Trophoblast cell (in vitro differentiated cells and primary cell): ENCODE results near the gene HDAC9.

Experiments
- DNase-seq, 2 donors: peaks; one replicate each; pipeline ENCODE4 v3.0.0-alpha.2; 2016
- H2AFZ ChIP-seq: 2 replicates; pipeline ENCODE4 v1.6.1; 2013; ENCODE audit warnings: low read length, moderate library complexity, mild to moderate bottlenecking; ENCODE audit not compliant: insufficient read depth, poor library complexity
- H2AK5ac ChIP-seq: 2 replicates; pipeline ENCODE4 v1.6.1; 2013; ENCODE audit warnings: mild to moderate bottlenecking, low read length
- H2BK120ac ChIP-seq: 2 replicates; pipeline ENCODE4 v1.6.1; 2013; ENCODE audit warnings: low read length, mild to moderate bottlenecking, moderate library complexity; ENCODE audit not compliant: insufficient read depth, poor library complexity
- H2BK12ac ChIP-seq: 2 replicates; pipeline ENCODE4 v1.6.1; 2013; ENCODE audit warnings: mild to moderate bottlenecking, low read length, moderate library complexity
- H2BK5ac ChIP-seq: 2 replicates; pipeline ENCODE4 v1.6.1; 2013; ENCODE audit warnings: low read length, low read depth, moderate library complexity, mild to moderate bottlenecking; ENCODE audit not compliant: poor library complexity
- H3K14ac ChIP-seq: 2 replicates; pipeline ENCODE4 v1.6.1; 2013; ENCODE audit warnings: mild to moderate bottlenecking, low read length
- H3K18ac ChIP-seq: 2 replicates; pipeline ENCODE4 v1.6.1; 2013; ENCODE audit warnings: mild to moderate bottlenecking, low read length
- H3K23ac ChIP-seq: 2 replicates; pipeline ENCODE4 v1.6.1; 2013; ENCODE audit warnings: low read length
- H3K27ac ChIP-seq: 2 replicates; pipeline ENCODE4 v1.5.1; 2013; ENCODE audit warnings: low read depth, mild to moderate bottlenecking, inconsistent platforms, low read length, moderate library complexity
- H3K27me3 ChIP-seq: 2 replicates; pipeline ENCODE4 v1.6.1; 2013; ENCODE audit warnings: inconsistent platforms, mild to moderate bottlenecking, low read length, moderate library complexity; ENCODE audit not compliant: insufficient read depth
- H3K36me3 ChIP-seq, 2 experiments: 1 replicate in 1 of 2; 2 replicates in 1 of 2; pipeline ENCODE4 v1.6.1; 2013; ENCODE audit warnings: low read length in 2 of 2, mild to moderate bottlenecking in 2 of 2, moderate library complexity in 1 of 2; ENCODE audit not compliant: insufficient read depth in 2 of 2, control insufficient read depth in 1 of 2
- H3K4ac ChIP-seq: 2 replicates; pipeline ENCODE4 v1.6.1; 2013; ENCODE audit warnings: low read depth, mild to moderate bottlenecking, low read length, moderate library complexity
- H3K4me1 ChIP-seq, 2 experiments: 1 replicate in 1 of 2; 2 replicates in 1 of 2; pipeline ENCODE4 v1.6.1; 2013; ENCODE audit warnings: low read length in 2 of 2, mild to moderate bottlenecking in 2 of 2, moderate library complexity in 1 of 2; ENCODE audit not compliant: insufficient read depth in 2 of 2, control insufficient read depth in 1 of 2
- H3K4me2 ChIP-seq: 2 replicates; pipeline ENCODE4 v1.6.1; 2013; ENCODE audit warnings: inconsistent platforms, mild to moderate bottlenecking, low read length, moderate library complexity
- H3K4me3 ChIP-seq: 2 replicates; pipeline ENCODE4 v1.5.1; 2013; ENCODE audit warnings: mild to moderate bottlenecking, low read depth, low read length, inconsistent platforms
- H3K79me1 ChIP-seq: one replicate; pipeline ENCODE4 v1.6.1; 2013; ENCODE audit warnings: low read length
- H3K79me2 ChIP-seq: 2 replicates; pipeline ENCODE4 v1.6.1; 2013; ENCODE audit warnings: low read length, mild to moderate bottlenecking; ENCODE audit not compliant: control insufficient read depth, insufficient read depth, poor library complexity
- H3K9ac ChIP-seq: 2 replicates; pipeline ENCODE4 v1.6.1; 2013; ENCODE audit warnings: mild to moderate bottlenecking, low read length
- H3K9me3 ChIP-seq: 2 replicates; pipeline ENCODE4 v1.6.1; 2013; ENCODE audit warnings: low read depth, mild to moderate bottlenecking, control low read depth, inconsistent platforms, low read length; ENCODE audit not compliant: insufficient read depth
- H4K12ac ChIP-seq: 2 replicates; pipeline ENCODE4 v1.6.1; 2013; ENCODE audit warnings: low read depth, mild to moderate bottlenecking, low read length, moderate library complexity
- H4K8ac ChIP-seq: 2 replicates; pipeline ENCODE4 v1.6.1; 2013; ENCODE audit warnings: low read depth, mild to moderate bottlenecking, low read length, moderate library complexity
- H4K91ac ChIP-seq: one replicate; pipeline ENCODE4 v1.6.1; 2013; ENCODE audit warnings: low read depth, mild to moderate bottlenecking, low read length, moderate library complexity
- WGBS: extraction: QIAGEN DNeasy Blood & Tissue Kit; methylation state at CpG from one replicate; pipeline ENCODE4 v1.1.7; 2013; ENCODE audit warnings: missing lambda C conversion rate; ENCODE audit not compliant: insufficient read length, insufficient coverage; ENCODE audit errors: extremely low coverage; 5-methylcytosine and 5-hydroxymethylcytosine counted together

HDAC9 gene

DNA sequence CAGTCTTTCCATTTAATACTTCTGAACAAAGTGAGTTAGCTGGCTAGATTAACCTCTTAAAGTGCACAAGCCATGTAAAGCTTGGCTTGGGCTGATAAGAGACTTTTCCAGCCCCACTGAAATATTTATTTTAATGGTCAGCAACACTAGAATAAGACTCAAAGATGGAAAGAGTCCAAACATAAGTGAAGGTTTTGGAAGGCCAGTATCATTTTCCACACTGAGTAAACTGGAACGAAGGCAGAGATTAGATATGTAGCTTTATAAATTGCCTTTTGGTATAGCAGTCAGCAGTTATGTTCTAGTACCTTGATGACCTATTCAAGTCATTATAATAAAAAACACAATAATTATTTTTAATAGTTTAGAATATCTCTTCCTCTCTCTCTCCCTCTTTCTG is 102.2 kb downstream of the HDAC9 start:
- no peaks in the 10 kb centered on the region for H3K79me1 ChIP-seq
- no peaks in the 10 kb centered on the region for H3K4me1 ChIP-seq
- no peak overlapping the region for H2BK12ac ChIP-seq
- no peak for DNase-seq
- no peak overlapping the region for H4K91ac ChIP-seq
- H2BK5ac ChIP-seq, result no peak overlapping the region
- no peak overlapping the region for H4K12ac ChIP-seq
- no peak overlapping the region for H3K18ac ChIP-seq
- no peak overlapping the region for H3K4ac ChIP-seq
- no peak overlapping the region for H3K4me3 ChIP-seq
- H3K4me2 ChIP-seq, result no peak overlapping the region
- H3K27ac ChIP-seq, result no peak overlapping the region
- no peak overlapping the region for H3K9ac ChIP-seq
- no peaks in the 10 kb centered on the region for H3K27me3 ChIP-seq
- H4K8ac ChIP-seq, result no peak overlapping the region
- no peaks in the 10 kb centered on the region for H3K9me3 ChIP-seq
- H3K23ac ChIP-seq, result no peak overlapping the region
- no peak overlapping the region for H3K14ac ChIP-seq
- no peak overlapping the region for H2AFZ ChIP-seq
- no peak overlapping the region for H2BK120ac ChIP-seq
- no peaks in the 10 kb centered on the region for H3K79me2 ChIP-seq
- no peaks in the 10 kb centered on the region for H3K36me3 ChIP-seq
- WGBS, result no CpG with 5 or more reads among the region's 1 CpG
- no peak overlapping the region for H2AK5ac ChIP-seq

DNA sequence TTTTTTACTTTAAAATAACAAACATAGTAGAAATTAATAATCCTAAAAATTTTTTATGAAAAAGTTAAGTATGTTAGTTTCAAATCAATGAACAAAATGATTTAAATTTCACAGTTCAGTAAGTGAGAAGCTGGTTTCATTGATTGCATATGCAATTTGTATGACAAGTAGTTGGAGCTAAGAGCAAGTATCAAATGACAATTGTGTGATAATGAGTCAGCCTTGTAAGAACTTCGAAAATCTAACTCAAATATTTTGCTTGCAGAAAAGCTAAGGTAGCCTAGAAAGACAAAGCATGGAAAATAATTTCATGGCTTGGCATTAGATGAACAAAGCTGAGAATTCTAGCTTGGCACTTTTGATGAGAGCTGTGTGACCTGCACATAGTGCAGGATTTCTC is 111.5 kb downstream of the HDAC9 start:
- no peak overlapping the region for H3K23ac ChIP-seq
- no peaks in the 10 kb centered on the region for H3K79me1 ChIP-seq
- no peak overlapping the region for H3K4me3 ChIP-seq
- H2BK5ac ChIP-seq, result no peak overlapping the region
- H3K27me3 ChIP-seq, result no peaks in the 10 kb centered on the region
- H2AK5ac ChIP-seq, result no peak overlapping the region
- DNase-seq, result no peak
- no peak overlapping the region for H2BK12ac ChIP-seq
- H3K18ac ChIP-seq, result no peak overlapping the region
- H4K12ac ChIP-seq, result no peak overlapping the region
- H3K9me3 ChIP-seq, result no peaks in the 10 kb centered on the region
- no peak overlapping the region for H3K27ac ChIP-seq
- no peak overlapping the region for H3K9ac ChIP-seq
- no CpG with 5 or more reads among the region's 1 CpG for WGBS
- H3K4me2 ChIP-seq, result no peak overlapping the region
- no peak overlapping the region for H3K14ac ChIP-seq
- no peak overlapping the region for H4K91ac ChIP-seq
- H3K79me2 ChIP-seq, result no peaks in the 10 kb centered on the region
- H3K4ac ChIP-seq, result no peak overlapping the region
- H3K4me1 ChIP-seq, result no peaks in the 10 kb centered on the region
- H3K36me3 ChIP-seq, result no peaks in the 10 kb centered on the region
- no peak overlapping the region for H4K8ac ChIP-seq
- no peak overlapping the region for H2AFZ ChIP-seq
- no peak overlapping the region for H2BK120ac ChIP-seq

DNA sequence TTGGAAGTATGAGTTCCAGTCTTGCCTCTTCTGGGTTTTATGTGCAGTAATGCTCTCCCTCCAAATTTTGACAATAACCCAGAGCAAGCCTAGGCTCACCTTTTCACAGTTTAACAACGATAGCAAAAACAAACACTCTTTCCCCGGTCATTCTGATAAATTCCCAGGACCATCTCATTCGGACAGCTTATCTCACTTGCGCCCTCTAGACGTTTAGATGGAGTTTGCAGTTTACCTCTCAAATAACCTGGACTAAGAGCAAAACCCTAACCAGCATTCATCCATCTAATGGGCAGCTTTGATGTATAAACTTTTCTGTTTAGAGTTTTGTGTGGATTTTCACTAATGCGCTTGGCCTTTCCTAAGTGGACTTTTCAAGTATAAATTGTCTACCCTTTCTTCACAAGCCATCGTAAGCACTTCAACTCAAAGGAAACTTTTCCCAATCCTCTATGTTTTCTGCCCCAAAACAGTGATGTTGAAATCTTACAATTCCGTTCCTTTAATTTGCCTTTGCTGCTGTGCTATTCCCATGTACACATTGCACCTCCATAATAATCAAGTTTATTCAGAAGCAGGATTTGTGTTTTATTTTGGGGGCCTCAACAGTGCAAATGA is 114.9 kb downstream of the HDAC9 start:
- H3K9ac ChIP-seq, result no peak overlapping the region
- H3K4me2 ChIP-seq, result no peak overlapping the region
- no peak overlapping the region for H3K14ac ChIP-seq
- H4K8ac ChIP-seq, result no peak overlapping the region
- no peak overlapping the region for H2AFZ ChIP-seq
- no peaks in the 10 kb centered on the region for H3K36me3 ChIP-seq
- no peaks in the 10 kb centered on the region for H3K27me3 ChIP-seq
- H3K79me2 ChIP-seq, result no peaks in the 10 kb centered on the region
- H3K9me3 ChIP-seq, result no peaks in the 10 kb centered on the region
- no peak overlapping the region for H2BK5ac ChIP-seq
- H3K27ac ChIP-seq, result no peak overlapping the region
- no peak overlapping the region for H3K4me3 ChIP-seq
- H3K18ac ChIP-seq, result no peak overlapping the region
- no peaks in the 10 kb centered on the region for H3K4me1 ChIP-seq
- no peak overlapping the region for H3K4ac ChIP-seq
- no peak overlapping the region for H2AK5ac ChIP-seq
- no peaks in the 10 kb centered on the region for H3K79me1 ChIP-seq
- H2BK120ac ChIP-seq, result no peak overlapping the region
- DNase-seq, result peak; percentile 16 to 56
- no peak overlapping the region for H4K91ac ChIP-seq
- no CpG with 5 or more reads among the region's 8 CpGs for WGBS
- no peak overlapping the region for H2BK12ac ChIP-seq
- H4K12ac ChIP-seq, result no peak overlapping the region
- H3K23ac ChIP-seq, result no peak overlapping the region

DNA sequence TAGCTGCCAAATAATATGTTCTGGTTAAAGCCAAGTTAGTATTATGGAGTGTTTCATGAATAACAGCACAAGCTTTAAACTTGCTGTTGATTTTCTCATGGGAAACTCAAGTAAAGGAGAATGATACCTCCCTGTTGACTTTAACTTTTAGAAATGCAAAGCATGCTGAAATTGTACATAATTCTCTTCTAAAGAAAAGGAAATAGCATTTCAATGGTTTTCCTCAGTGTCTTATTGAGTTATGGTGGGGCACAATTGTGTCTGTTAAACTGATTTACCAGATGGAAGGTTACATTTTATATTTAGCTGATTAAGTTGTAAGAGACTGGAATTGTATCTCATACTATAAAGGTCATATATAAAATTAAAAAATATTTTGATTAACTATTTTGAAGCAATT is 119.3 kb downstream of the HDAC9 start:
- no peak overlapping the region for H3K23ac ChIP-seq
- H2AFZ ChIP-seq, result no peak overlapping the region

More for the DNA sequence above, 119.3 kb downstream of the HDAC9 start:
- H3K4me3 ChIP-seq, result no peak overlapping the region
- H2BK120ac ChIP-seq, result no peak overlapping the region
- H4K8ac ChIP-seq, result no peak overlapping the region
- no peak overlapping the region for H4K91ac ChIP-seq
- no peak overlapping the region for H2BK12ac ChIP-seq
- no peaks in the 10 kb centered on the region for H3K79me1 ChIP-seq
- H3K14ac ChIP-seq, result no peak overlapping the region
- H2AK5ac ChIP-seq, result no peak overlapping the region
- H3K9ac ChIP-seq, result no peak overlapping the region
- no peak overlapping the region for H3K18ac ChIP-seq
- H3K4me1 ChIP-seq, result no peaks in the 10 kb centered on the region
- no peaks in the 10 kb centered on the region for H3K27me3 ChIP-seq
- H3K4me2 ChIP-seq, result no peak overlapping the region
- H2BK5ac ChIP-seq, result no peak overlapping the region
- no peak overlapping the region for H3K27ac ChIP-seq
- no peaks in the 10 kb centered on the region for H3K79me2 ChIP-seq
- no peak for DNase-seq
- no peak overlapping the region for H3K4ac ChIP-seq
- no peaks in the 10 kb centered on the region for H3K9me3 ChIP-seq
- H4K12ac ChIP-seq, result no peak overlapping the region
- H3K36me3 ChIP-seq, result no peaks in the 10 kb centered on the region
